Activated naive CD8-positive, alpha-beta T cell treated with anti-CD3 and anti-CD28 coated beads, Interleukin-2, amount 50 U/mL, for 16 hours (primary cell): ENCODE data around the gene USP4.

Experiments
- DNase-seq: peaks from one replicate; pipeline ENCODE4 v3.0.0-alpha.2; 2020; ENCODE audit warnings: low read depth, low spot score

The USP4 gene

GRCh38 chr3:49296781-49297411 lies 43.0 kb downstream of the USP4 start:
- no peak for DNase-seq

- DNase-seq: no peak
Observed at GRCh38 chr3:49295489-49296058, 44.3 kb downstream of the USP4 start.

GRCh38 chr3:49294343-49294742 lies 45.5 kb downstream of the USP4 start:
- no peak for DNase-seq

- no peak for DNase-seq
Observed at GRCh38 chr3:49283997-49284396, 55.9 kb downstream of the USP4 start.

GRCh38 chr3:49279376-49279775 lies 60.5 kb downstream of the USP4 start:
- DNase-seq: no peak

- DNase-seq: no peak
Observed at GRCh38 chr3:49278548-49278947, 61.3 kb downstream of the USP4 start.

GRCh38 chr3:49277383-49277775 lies 62.5 kb downstream of the USP4 start:
- DNase-seq: no peak

GRCh38 chr3:49276475-49277382 lies 63.1 kb downstream of the USP4 start, which contains the start of gene C3orf62:
Gene C3orf62, minus strand, starts transcription at chr3:49277232. Its CDS starts 360 bp downstream, at chr3:49276872.
- DNase-seq: peak; percentile 44

GRCh38 chr3:49273825-49274532 lies 65.9 kb downstream of the USP4 start:
- DNase-seq: no peak

- DNase-seq: no peak
Observed at GRCh38 chr3:49271047-49271446, 68.8 kb downstream of the USP4 start.

- no peak for DNase-seq
Observed at GRCh38 chr3:49270156-49270500, 69.7 kb downstream of the USP4 start.

- DNase-seq: no peak
Observed at GRCh38 chr3:49269443-49270155, 70.3 kb downstream of the USP4 start.

GRCh38 chr3:49266410-49267095 lies 73.3 kb downstream of the USP4 start:
- DNase-seq: no peak

GRCh38 chr3:49265661-49266386 lies 74.0 kb downstream of the USP4 start:
- no peak for DNase-seq

GRCh38 chr3:49263159-49263889 lies 76.5 kb downstream of the USP4 start:
- no peak for DNase-seq

GRCh38 chr3:49260806-49261324 lies 79.0 kb downstream of the USP4 start:
- no peak for DNase-seq

GRCh38 chr3:49257187-49257586 lies 82.7 kb downstream of the USP4 start:
- DNase-seq: no peak

GRCh38 chr3:49255718-49256511 lies 83.9 kb downstream of the USP4 start:
- DNase-seq: no peak
